HG02970 (cell line): ENCODE measurements around the gene LRCH2.

Experiments
- ATAC-seq: cut with Tn5 transposase; IDR thresholded peaks from one replicate; pipeline ENCODE4 v1.9.1; 2021; ENCODE audit warnings: mild to moderate bottlenecking, moderate library complexity, moderate number of reproducible peaks; ENCODE audit not compliant: unreplicated experiment, low FRiP score

The LRCH2 gene

DNA sequence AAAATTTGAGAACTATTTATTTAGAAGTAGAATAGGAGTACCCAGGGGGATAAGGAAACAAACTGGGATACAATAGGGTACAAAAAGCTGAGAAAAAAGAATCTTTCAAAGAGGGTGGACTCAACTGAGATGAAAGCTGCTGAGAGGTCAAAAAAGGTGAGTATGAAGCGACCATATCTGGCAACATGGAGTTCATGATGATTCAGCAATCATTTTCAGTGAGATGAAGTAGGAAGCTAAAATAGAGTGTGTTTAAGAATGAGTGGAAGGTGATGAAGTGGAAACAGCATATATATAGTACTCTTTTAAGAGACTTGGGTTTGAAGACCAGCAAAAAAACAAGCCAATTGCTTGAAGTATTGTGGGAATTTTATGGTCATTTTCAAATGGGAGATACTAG is 144.5 kb downstream of the LRCH2 start:
- ATAC-seq: no peak

GRCh38 chrX:115068896-115069295 is 165.0 kb downstream of the LRCH2 start:
- ATAC-seq: no peak

DNA sequence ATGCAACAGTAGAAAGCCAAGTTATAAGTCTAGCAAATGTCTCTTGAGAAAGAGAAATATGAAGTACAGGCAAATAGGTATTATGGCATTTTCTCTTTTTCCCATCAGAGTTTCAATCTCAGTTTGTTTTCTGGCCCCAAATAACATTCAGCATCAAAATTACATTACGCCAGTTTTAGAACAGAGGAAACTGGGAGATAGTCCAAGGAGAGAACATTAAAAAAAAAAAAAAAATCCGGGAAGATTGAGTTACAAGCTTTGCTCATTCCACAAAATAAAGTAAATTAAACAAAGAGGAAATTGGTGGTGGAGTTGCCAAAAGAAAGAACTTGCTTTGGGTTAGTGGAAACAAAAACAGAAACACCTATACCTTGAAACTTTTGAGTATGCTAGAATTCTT is 166.1 kb downstream of the LRCH2 start:
- no peak for ATAC-seq

- no peak for ATAC-seq
Measured at GRCh38 chrX:115065304-115065703, 168.6 kb downstream of the LRCH2 start.
